Breast epithelium (tissue), 3 donors: Measurements from ENCODE around the gene DEFB118.

Source experiments
- POLR2A ChIP-seq: fragments of 450-650 bp; IDR thresholded peaks from one replicate; pipeline ENCODE4 v1.6.1; 2016; ENCODE audit warnings: antibody characterized with exemption, mild to moderate bottlenecking, moderate library complexity
- POLR2AphosphoS5 ChIP-seq, 3 donors: sonication (generic); formaldehyde crosslinking; IDR thresholded peaks; one replicate each; pipeline ENCODE4 v1.6.1; 2017; ENCODE audit warnings: antibody characterized with exemption in 3 of 3
- TF ChIP-seq, protein P1 (sequence below), 3 donors: fragments of 450-650 bp; IDR thresholded peaks; one replicate each; pipeline ENCODE4 v1.5.1; 2016 to 2017; ENCODE audit warnings: antibody characterized with exemption in 3 of 3, mild to moderate bottlenecking in 3 of 3, moderate library complexity in 3 of 3

- no peak for TF ChIP-seq POLR2AphosphoS5 (IDR thresholded peaks at IDR 0.05)
- TF ChIP-seq, protein P1, sequence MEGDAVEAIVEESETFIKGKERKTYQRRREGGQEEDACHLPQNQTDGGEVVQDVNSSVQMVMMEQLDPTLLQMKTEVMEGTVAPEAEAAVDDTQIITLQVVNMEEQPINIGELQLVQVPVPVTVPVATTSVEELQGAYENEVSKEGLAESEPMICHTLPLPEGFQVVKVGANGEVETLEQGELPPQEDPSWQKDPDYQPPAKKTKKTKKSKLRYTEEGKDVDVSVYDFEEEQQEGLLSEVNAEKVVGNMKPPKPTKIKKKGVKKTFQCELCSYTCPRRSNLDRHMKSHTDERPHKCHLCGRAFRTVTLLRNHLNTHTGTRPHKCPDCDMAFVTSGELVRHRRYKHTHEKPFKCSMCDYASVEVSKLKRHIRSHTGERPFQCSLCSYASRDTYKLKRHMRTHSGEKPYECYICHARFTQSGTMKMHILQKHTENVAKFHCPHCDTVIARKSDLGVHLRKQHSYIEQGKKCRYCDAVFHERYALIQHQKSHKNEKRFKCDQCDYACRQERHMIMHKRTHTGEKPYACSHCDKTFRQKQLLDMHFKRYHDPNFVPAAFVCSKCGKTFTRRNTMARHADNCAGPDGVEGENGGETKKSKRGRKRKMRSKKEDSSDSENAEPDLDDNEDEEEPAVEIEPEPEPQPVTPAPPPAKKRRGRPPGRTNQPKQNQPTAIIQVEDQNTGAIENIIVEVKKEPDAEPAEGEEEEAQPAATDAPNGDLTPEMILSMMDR (IDR thresholded peaks at IDR 0.05), result no peak
- TF ChIP-seq POLR2A, result no peak
Measured at GRCh38 chr20:31341470-31341869, 26.9 kb upstream of the DEFB118 start.
